ENCODE results near the gene LHX3. TPM values are rescaled to one million over a fixed set of nuclear protein-coding genes. Genes with fewer than 3 reads are reported as not detected.

The LHX3 gene
- total and polyA plus RNA-seq, 8 donors = not detected

DNA sequence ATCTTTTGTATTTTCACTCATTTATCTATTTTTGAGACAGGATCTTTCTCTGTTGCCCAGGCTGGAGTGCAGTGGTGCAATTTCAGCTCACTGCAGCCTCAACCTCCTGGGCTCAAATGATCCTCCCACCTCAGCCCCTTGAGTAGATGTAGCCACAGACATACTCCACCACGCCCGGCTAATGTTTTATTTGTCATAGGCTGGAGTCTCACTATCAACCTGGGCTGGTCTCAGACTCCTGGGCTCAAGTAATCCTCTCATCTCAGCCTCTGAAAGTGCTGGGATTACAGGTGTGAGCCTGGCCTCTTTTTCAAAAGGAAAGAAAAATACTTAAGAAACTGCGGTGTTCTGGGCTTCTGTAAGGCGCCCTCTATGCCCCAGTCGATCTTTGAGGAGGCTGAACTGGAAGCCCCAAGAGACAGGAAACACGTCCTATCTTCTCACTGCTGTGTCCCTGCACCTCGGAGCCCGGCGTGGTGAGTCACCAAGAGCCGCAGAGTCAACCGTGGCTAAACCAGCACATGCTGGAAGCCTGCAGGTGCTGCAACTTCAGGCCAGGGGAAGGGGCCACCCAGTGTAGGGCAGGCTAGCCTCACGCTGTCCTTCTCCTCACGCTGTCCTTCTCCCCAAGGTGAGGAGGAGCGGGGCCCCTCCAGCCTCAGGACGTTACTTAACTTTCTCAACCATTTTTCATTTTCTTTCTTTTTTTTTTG, 15.2 kb upstream of the LHX3 start:
- no peak overlapping the region for H3K4me3 ChIP-seq
- TF ChIP-seq, protein P1, sequence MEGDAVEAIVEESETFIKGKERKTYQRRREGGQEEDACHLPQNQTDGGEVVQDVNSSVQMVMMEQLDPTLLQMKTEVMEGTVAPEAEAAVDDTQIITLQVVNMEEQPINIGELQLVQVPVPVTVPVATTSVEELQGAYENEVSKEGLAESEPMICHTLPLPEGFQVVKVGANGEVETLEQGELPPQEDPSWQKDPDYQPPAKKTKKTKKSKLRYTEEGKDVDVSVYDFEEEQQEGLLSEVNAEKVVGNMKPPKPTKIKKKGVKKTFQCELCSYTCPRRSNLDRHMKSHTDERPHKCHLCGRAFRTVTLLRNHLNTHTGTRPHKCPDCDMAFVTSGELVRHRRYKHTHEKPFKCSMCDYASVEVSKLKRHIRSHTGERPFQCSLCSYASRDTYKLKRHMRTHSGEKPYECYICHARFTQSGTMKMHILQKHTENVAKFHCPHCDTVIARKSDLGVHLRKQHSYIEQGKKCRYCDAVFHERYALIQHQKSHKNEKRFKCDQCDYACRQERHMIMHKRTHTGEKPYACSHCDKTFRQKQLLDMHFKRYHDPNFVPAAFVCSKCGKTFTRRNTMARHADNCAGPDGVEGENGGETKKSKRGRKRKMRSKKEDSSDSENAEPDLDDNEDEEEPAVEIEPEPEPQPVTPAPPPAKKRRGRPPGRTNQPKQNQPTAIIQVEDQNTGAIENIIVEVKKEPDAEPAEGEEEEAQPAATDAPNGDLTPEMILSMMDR (IDR thresholded peaks at IDR 0.05) = no peak
- DNase-seq (peak in 1 of 4 donors; percentile 60), ATAC-seq (no peak)
- peaks cover 0 to 90% of the 10 kb centered on the region in 2 donors for H3K36me3 ChIP-seq
- H3K9me3 ChIP-seq = no peaks in the 10 kb centered on the region
- no peak overlapping the region for H3K27ac ChIP-seq
- no peaks in the 10 kb centered on the region for H3K27me3 ChIP-seq
- intact Hi-C loops (cut with DNase I) = no loop called here
- H3K4me1 ChIP-seq = no peaks in the 10 kb centered on the region

DNA sequence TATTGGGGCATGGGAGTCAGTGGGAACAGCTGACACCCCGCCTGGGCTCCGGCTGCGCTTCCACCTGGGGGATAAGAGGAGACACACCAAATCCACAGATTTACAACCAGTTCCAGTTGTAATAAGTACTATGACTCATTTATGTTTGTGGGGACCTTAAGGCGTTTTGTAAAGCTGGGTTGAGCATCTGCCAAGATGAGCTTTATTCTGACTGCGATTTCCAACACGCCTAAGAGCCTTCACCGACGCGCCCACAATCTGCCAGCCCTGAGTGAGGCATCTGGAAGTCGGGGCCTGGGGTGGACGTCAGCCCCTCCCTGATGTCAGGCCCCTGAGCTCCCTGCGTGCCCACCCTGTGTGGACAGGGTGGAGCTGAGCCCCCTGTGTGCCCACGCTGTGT, 14.3 kb upstream of the LHX3 start:
- Histone ChIP-seq H3K4me1 (no peaks in the 10 kb centered on the region), H3K27me3 (no peaks in the 10 kb centered on the region), H3K4me3 (no peak overlapping the region), H3K27ac (no peak overlapping the region), H3K9me3 (peaks cover 0 to under 1% of the 10 kb centered on the region in 2 donors), H3K36me3 (peaks cover 0 to 90% of the 10 kb centered on the region in 2 donors)
- TF ChIP-seq, protein P1 (IDR thresholded peaks at IDR 0.05) = no peak
- ATAC-seq (no peak), DNase-seq (peak in 1 of 4 donors; percentile 53)
- intact Hi-C loops (cut with DNase I) = no loop called here

DNA sequence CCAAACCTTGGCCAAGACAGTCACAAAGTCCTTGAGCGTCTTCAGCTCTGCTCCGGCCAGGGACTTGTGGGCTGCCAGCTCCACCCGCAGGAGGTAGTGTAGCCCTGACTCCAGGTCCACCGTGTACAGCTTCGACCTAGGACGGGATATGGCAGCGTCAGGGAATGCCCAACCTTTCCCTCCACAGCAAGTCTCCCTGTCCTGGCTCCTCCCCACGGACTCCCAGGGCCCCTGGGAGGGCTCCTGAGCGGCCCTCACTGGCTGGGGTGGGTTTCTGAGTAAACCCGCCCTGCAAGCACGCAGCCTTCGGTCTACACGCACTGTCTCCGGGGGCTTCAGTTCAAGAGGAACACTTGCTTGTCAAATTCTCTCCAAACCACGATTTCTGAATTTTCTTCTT, 13.7 kb upstream of the LHX3 start:
- TF ChIP-seq, protein P1 (IDR thresholded peaks at IDR 0.05) = no peak
- ATAC-seq (no peak), DNase-seq (peak in 1 of 4 donors; percentile 47)
- Histone ChIP-seq H3K9me3 (peaks cover 0 to 7% of the 10 kb centered on the region in 2 donors), H3K4me3 (no peak overlapping the region), H3K36me3 (peaks cover 0 to 90% of the 10 kb centered on the region in 2 donors), H3K27me3 (no peaks in the 10 kb centered on the region), H3K4me1 (no peaks in the 10 kb centered on the region), H3K27ac (no peak overlapping the region)
- intact Hi-C loops (cut with DNase I) = no loop called here

DNA sequence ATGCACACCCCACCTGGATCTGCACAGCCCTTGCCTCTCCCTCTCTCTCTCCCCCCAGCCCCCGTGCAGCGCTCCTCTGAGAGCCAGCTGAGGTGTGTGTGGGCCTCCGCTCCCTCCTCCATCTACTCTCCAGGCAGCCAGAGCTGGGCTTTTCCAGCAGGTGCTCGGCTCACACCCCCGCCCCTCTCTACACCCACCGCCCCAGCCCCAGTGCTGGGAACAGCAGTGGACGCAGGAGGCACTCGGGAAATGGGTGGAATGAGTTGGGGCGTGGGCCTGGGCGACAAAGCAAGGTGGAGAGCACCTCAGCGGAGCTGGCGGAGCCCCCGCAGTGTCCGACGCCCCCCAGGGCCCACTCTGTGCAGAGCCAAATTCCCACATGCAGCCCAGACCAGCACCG, 13.3 kb upstream of the LHX3 start:
- Histone ChIP-seq H3K4me3 (no peak overlapping the region), H3K9me3 (peaks cover 0 to 8% of the 10 kb centered on the region in 2 donors), H3K4me1 (no peaks in the 10 kb centered on the region), H3K27ac (no peak overlapping the region), H3K36me3 (peaks cover 0 to 91% of the 10 kb centered on the region in 2 donors), H3K27me3 (no peaks in the 10 kb centered on the region)
- TF ChIP-seq, protein P1 (IDR thresholded peaks at IDR 0.05) = no peak
- ATAC-seq (no peak), DNase-seq (no peak)
- intact Hi-C loops (cut with DNase I) = no loop called here

DNA sequence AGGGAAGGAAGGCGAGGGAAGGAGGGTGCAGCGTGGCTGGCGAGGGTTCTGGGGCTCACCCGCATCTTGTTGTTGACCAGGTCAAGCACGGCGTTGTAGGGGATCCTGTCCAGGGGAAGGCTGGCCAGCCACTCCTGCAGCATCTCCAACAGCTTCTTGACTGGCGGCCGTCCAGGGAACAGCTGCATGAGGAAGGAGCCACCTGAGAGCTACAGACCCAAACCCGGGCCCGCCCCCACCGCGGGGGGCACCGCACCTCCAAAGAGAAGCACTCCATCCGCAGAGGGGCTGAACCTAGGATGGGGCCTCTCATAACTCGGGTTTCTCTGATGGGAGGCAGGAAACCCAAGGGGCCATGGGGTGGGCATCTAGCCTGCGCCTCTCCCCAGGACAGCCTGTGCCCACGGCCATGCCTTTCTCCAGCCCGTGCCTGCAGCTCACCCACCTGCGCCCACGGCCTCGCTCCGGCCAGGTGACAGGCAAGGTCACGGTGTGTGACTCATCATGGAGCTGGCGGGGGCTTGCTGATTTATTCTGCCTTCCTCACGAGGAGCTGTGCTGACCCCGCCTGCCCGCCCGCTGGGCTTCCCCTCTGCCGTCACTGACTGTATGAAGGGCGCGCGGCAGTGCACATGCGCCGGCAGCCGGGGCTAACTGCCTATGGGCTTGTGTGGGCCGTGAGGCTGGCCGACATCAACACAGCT, 11.8 kb upstream of the LHX3 start:
- TF ChIP-seq, protein P1 (IDR thresholded peaks at IDR 0.05) = no peak
- Histone ChIP-seq H3K27me3 (no peaks in the 10 kb centered on the region), H3K4me3 (no peak overlapping the region), H3K4me1 (no peaks in the 10 kb centered on the region), H3K27ac (no peak overlapping the region), H3K36me3 (peaks cover 0 to 91% of the 10 kb centered on the region in 2 donors), H3K9me3 (peaks cover 0 to 8% of the 10 kb centered on the region in 2 donors)
- no peak for DNase-seq
- ATAC-seq = no peak
- intact Hi-C loops (cut with DNase I) = no loop called here

Measured in left lung (tissue), 10 donors.